Amygdala (tissue), 56 donors: Measurements from ENCODE around the gene TMEM138.
A peak's percentile ranks its signal among the peaks of the same experiment; 100 is the strongest.

Experiments used
- DNase-seq, 56 donors: peaks; one replicate each; lab custom pipeline; 2025; lab: John Stamatoyannopoulos, UW

Gene TMEM138

GRCh38 chr11:61361741-61362541 is at the start of gene TMEM138, which contains the start of gene CYB561A3:
TSS of gene TMEM138 (plus strand) at chr11:61362374. CDS start at chr11:61364391, 2,017 bp downstream.
TSS of gene CYB561A3 (minus strand) at chr11:61361882. CDS start at chr11:61356713, 5,169 bp downstream.
- peak; percentile 51 to 97 (median 92) for DNase-seq

- no peak for DNase-seq
These were observed 46.9 kb upstream of the TMEM138 start for GRCh38 chr11:61315260-61315659.

GRCh38 chr11:61325649-61326414 is 36.3 kb upstream of the TMEM138 start:
- DNase-seq = peak in 2 of 56 donors; percentile 10 to 18

- no peak for DNase-seq
These were observed 34.5 kb upstream of the TMEM138 start for GRCh38 chr11:61327669-61328071.

GRCh38 chr11:61328351-61328750 is 33.8 kb upstream of the TMEM138 start:
- DNase-seq = no peak

- DNase-seq = no peak
These were observed 32.3 kb upstream of the TMEM138 start for GRCh38 chr11:61329871-61330270.

- no peak for DNase-seq
These were observed 30.5 kb upstream of the TMEM138 start for GRCh38 chr11:61331651-61332050.

GRCh38 chr11:61332281-61332796 is 29.8 kb upstream of the TMEM138 start:
- peak in 2 of 56 donors; percentile 9 to 15 for DNase-seq

GRCh38 chr11:61332797-61333549 is 29.2 kb upstream of the TMEM138 start, which contains the start of the genes DDB1 and TKFC:
TSS of gene DDB1 (minus strand) at chr11:61333105. CDS start at chr11:61332968, 137 bp downstream.
TSS of gene TKFC (plus strand) at chr11:61333228. CDS start at chr11:61334729, 1,501 bp downstream.
- peak; percentile 48 to 97 (median 87) for DNase-seq

- DNase-seq = no peak
These were observed 28.4 kb upstream of the TMEM138 start for GRCh38 chr11:61333550-61334433.

GRCh38 chr11:61334434-61335354 is 27.5 kb upstream of the TMEM138 start:
- no peak for DNase-seq

- DNase-seq = no peak
These were observed 26.8 kb upstream of the TMEM138 start for GRCh38 chr11:61335355-61335710.

GRCh38 chr11:61336171-61336935 is 25.8 kb upstream of the TMEM138 start:
- peak in 33 of 56 donors; percentile 9 to 63 (median 25) for DNase-seq

- DNase-seq = no peak
These were observed 24.3 kb upstream of the TMEM138 start for GRCh38 chr11:61337706-61338470.

- no peak for DNase-seq
These were observed 23.2 kb upstream of the TMEM138 start for GRCh38 chr11:61338783-61339489.

- no peak for DNase-seq
These were observed 22.7 kb upstream of the TMEM138 start for GRCh38 chr11:61339490-61339878.
